ENCODE data around the gene RSPH1.

DNA sequence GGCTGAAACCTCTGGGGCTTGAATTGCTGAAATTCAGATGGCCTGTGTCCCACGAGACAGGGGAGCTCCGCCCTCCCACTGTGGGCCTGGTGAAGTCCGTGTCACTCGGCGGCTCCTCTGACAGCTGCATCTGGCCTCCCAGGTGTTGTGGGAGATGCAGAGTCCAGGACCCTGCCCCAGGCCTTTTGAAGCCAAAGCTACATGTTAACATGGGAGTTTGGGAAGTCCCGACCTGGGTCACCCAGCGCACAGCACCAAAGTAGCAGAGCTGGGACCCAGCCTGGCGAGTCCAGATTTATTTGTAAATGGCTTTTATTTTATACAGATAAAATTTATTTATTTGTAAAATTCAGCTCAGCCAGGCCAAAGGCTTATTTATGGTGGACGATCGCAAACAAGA is 46.6 kb upstream of the RSPH1 start:
- TF ChIP-seq, protein P1, sequence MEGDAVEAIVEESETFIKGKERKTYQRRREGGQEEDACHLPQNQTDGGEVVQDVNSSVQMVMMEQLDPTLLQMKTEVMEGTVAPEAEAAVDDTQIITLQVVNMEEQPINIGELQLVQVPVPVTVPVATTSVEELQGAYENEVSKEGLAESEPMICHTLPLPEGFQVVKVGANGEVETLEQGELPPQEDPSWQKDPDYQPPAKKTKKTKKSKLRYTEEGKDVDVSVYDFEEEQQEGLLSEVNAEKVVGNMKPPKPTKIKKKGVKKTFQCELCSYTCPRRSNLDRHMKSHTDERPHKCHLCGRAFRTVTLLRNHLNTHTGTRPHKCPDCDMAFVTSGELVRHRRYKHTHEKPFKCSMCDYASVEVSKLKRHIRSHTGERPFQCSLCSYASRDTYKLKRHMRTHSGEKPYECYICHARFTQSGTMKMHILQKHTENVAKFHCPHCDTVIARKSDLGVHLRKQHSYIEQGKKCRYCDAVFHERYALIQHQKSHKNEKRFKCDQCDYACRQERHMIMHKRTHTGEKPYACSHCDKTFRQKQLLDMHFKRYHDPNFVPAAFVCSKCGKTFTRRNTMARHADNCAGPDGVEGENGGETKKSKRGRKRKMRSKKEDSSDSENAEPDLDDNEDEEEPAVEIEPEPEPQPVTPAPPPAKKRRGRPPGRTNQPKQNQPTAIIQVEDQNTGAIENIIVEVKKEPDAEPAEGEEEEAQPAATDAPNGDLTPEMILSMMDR (conservative IDR thresholded peaks at IDR 0.05): no peak
- TF ChIP-seq ZFX (IDR thresholded peaks at IDR 0.05): no peak

All from C4-2B (cell line).